HepG2 (cell line): Measurements from ENCODE around the gene ZKSCAN1. TPM values are rescaled to one million over a fixed set of nuclear protein-coding genes. Genes with fewer than 3 reads are reported as not detected.
A peak's percentile ranks its signal among the peaks of the same experiment; 100 is the strongest.

Experiments used
- ADNP ChIP-seq: sonication (generic); formaldehyde crosslinking; IDR thresholded peaks from 2 replicates; pipeline ENCODE4 v1.4.0; 2020; ENCODE audit warnings: missing genetic modification reagents
- ATF7-NPFF ChIP-seq: sonication (generic); formaldehyde crosslinking; IDR thresholded peaks from 2 replicates; pipeline ENCODE4 v1.8.1; 2023; ENCODE audit warnings: mild to moderate bottlenecking, low read depth, missing genetic modification reagents, moderate library complexity
- CBX2 ChIP-seq, 2 experiments: fragments of 200-600 bp in 1 of 2; sonication (generic); formaldehyde crosslinking in 1 of 2; IDR thresholded peaks; 2 replicates each; pipeline versions ENCODE4 v1.7.0 to v1.8.1; 2018 to 2022; ENCODE audit warnings: low read depth in 2 of 2, low read length in 1 of 2, mild to moderate bottlenecking in 1 of 2, missing genetic modification reagents in 1 of 2
- GABPB1 ChIP-seq: IDR thresholded peaks from 2 replicates; pipeline ENCODE4 v1.6.1; 2016; ENCODE audit warnings: mild to moderate bottlenecking, missing genetic modification reagents, moderate library complexity, missing compliant biosample characterization
- HMG20A ChIP-seq: IDR thresholded peaks from 2 replicates; pipeline ENCODE4 v1.6.1; 2016; ENCODE audit warnings: borderline replicate concordance
- KLF11 ChIP-seq: IDR thresholded peaks from 2 replicates; pipeline ENCODE4 v1.6.1; 2016; ENCODE audit warnings: missing compliant biosample characterization
- MEF2D ChIP-seq: sonication (generic); formaldehyde crosslinking; IDR thresholded peaks from 2 replicates; pipeline ENCODE4 v1.5.1; 2020; ENCODE audit warnings: mild to moderate bottlenecking, missing genetic modification reagents
- MTA3 ChIP-seq: sonication (generic); formaldehyde crosslinking; IDR thresholded peaks from 2 replicates; pipeline ENCODE4 v1.4.0; 2020; ENCODE audit warnings: missing genetic modification reagents
- PCBP1 ChIP-seq: fragments of 200-400 bp; formaldehyde crosslinking; IDR thresholded peaks from 2 replicates; pipeline ENCODE4 v1.6.1; 2017; ENCODE audit warnings: mild to moderate bottlenecking, low read depth, low read length, borderline replicate concordance
- POLR2AphosphoS5 ChIP-seq: IDR thresholded peaks from 2 replicates; pipeline ENCODE4 v1.6.1; 2012; ENCODE audit warnings: low read depth, low read length
- REL ChIP-seq: sonication (generic); formaldehyde crosslinking; conservative IDR thresholded peaks from 2 replicates; pipeline ENCODE4 v1.8.0; 2022; ENCODE audit warnings: mild to moderate bottlenecking, missing genetic modification reagents, moderate library complexity
- SKIL ChIP-seq: sonication (generic); formaldehyde crosslinking; IDR thresholded peaks from 2 replicates; pipeline ENCODE4 v1.8.0; 2022; ENCODE audit warnings: missing genetic modification reagents, mild to moderate bottlenecking, moderate library complexity, borderline replicate concordance
- SMARCE1 ChIP-seq: fragments of 450-650 bp; IDR thresholded peaks from 2 replicates; pipeline ENCODE4 v1.6.1; 2017; ENCODE audit warnings: borderline replicate concordance
- SPEN ChIP-seq: sonication (generic); formaldehyde crosslinking; IDR thresholded peaks from 2 replicates; pipeline ENCODE4 v1.5.1; 2020; ENCODE audit warnings: low read depth, mild to moderate bottlenecking, missing genetic modification reagents
- SRSF1 ChIP-seq: fragments of 200-400 bp; formaldehyde crosslinking; optimal IDR thresholded peaks from 2 replicates; pipeline ENCODE3; 2017; ENCODE audit warnings: mild to moderate bottlenecking, low read depth, low read length, moderate library complexity
- STAG1 ChIP-seq: sonication (generic); formaldehyde crosslinking; IDR thresholded peaks from 2 replicates; pipeline ENCODE4 v1.4.0; 2020; ENCODE audit warnings: missing genetic modification reagents
- XRCC5 ChIP-seq: fragments of 200-400 bp; formaldehyde crosslinking; optimal IDR thresholded peaks from 2 replicates; pipeline ENCODE3; 2017; ENCODE audit warnings: mild to moderate bottlenecking, low read length
- ZNF446 ChIP-seq: sonication (generic); formaldehyde crosslinking; IDR thresholded peaks from 2 replicates; pipeline ENCODE4 v1.5.0; 2020; ENCODE audit warnings: mild to moderate bottlenecking, missing genetic modification reagents
- ZNF468 ChIP-seq: sonication (generic); formaldehyde crosslinking; IDR thresholded peaks from 2 replicates; pipeline ENCODE4 v1.8.0; 2022; ENCODE audit warnings: mild to moderate bottlenecking, moderate library complexity, missing genetic modification reagents
- ZNF547 ChIP-seq: sonication (generic); formaldehyde crosslinking; IDR thresholded peaks from 2 replicates; pipeline ENCODE4 v1.5.1; 2020; ENCODE audit warnings: mild to moderate bottlenecking, missing genetic modification reagents
- polyA plus RNA-seq, 8 experiments: library from polyadenylated mRNA; depleted of rRNA in 3 of 8; stranded (reverse) in 7 of 8; unstranded in 1 of 8; fragments of >200 nt; fragmentation: Illumina TruSeq in 4 of 8; extraction: Trizol in 4 of 8; gene quantifications; 2 replicates each; pipeline versions ENCODE4 v1.2.1 to v1.2.3, GENCODE V29; 2011 to 2016; ENCODE audit warnings: low read depth in 4 of 8, missing spikeins in 1 of 8, mixed read lengths in 1 of 8; ENCODE audit not compliant: insufficient read depth in 1 of 8
- total RNA-seq, 5 experiments: library from RNA; depleted of rRNA; stranded (reverse); fragments of >200 nt; fragmentation: Illumina TruSeq; extraction: Trizol; gene quantifications; 2 replicates each; pipeline ENCODE4 v1.2.3, GENCODE V29; 2016; ENCODE audit warnings: low read depth in 1 of 5

Gene ZKSCAN1
- total and polyA plus RNA-seq, 2 of the 13 experiments (the other 11 are each of a cell fraction or from before 2014, with no cell fraction given) = 46.4 to 60.6 TPM

- TF ChIP-seq ADNP (CRISPR knock-in tag) (no peak), MEF2D (CRISPR knock-in tag) (peak; percentile 70; the same call in 1 of the 2 replicates), PCBP1 (0 out of 2 replicates have a peak, but pooled peaks have one; percentile 60), STAG1 (CRISPR knock-in tag) (peak; percentile 37), GABPB1 (peak; percentile 99), HMG20A (CRISPR knock-in tag) (no peak; the same call in 1 of the 2 replicates), SRSF1 (peak; percentile 74), SPEN (CRISPR knock-in tag) (peak; percentile 45; the same call in 1 of the 2 replicates), REL (CRISPR knock-in tag) (no peak), KLF11 (peak; percentile 20), ZNF468 (CRISPR knock-in tag) (peak; percentile 68; the same call in 1 of the 2 replicates), XRCC5 (peak; percentile 26), ZNF446 (no peak), CBX2 (IDR thresholded peaks at IDR 0.05; ENCODE audit: low read depth, low read length) (no peak), CBX2 (CRISPR knock-in tag; IDR thresholded peaks at IDR 0.05; ENCODE audit: low read depth) (no peak), ATF7-NPFF (CRISPR knock-in tag) (peak; percentile 48; the same call in 1 of the 2 replicates), MTA3 (no peak), SKIL (CRISPR knock-in tag) (no peak), POLR2AphosphoS5 (peak; percentile 82), ZNF547 (CRISPR knock-in tag) (no peak), SMARCE1 (no peak)
These were observed 34.3 kb downstream of the ZKSCAN1 start, which contains the start of gene ZSCAN21 (continued) for GRCh38 chr7:100049441-100050291.
